GM12874 (cell line): ENCODE results near the gene TUBB2B.

ENCODE experiments used
- TF ChIP-seq, protein P1 (sequence below): IDR thresholded peaks from 2 replicates; pipeline ENCODE4 v1.5.1; 2011; ENCODE audit warnings: low read depth, mild to moderate bottlenecking, control low read depth, low read length, moderate library complexity; ENCODE audit not compliant: insufficient read depth

TUBB2B gene

DNA sequence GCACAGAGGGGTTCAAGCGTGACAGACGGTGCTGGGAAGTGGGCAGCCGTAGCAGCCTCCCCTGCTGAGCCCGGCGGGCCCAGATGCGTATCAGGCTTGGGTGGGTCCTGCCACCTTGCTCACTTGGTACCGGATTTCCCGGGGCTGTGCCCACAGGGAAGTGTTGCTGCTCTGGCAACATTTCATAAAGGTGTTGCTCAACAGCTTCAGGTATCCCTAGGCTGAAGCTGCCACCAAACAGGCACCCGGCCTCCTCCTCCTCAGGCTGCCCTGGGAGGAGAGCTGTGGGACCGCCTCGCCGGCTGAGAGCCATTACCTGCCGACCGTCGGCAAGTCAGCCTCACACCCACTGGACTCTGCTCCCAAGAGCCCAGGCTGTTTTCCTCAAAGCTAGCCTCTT, 42.8 kb upstream of the TUBB2B start:
- TF ChIP-seq, protein P1, sequence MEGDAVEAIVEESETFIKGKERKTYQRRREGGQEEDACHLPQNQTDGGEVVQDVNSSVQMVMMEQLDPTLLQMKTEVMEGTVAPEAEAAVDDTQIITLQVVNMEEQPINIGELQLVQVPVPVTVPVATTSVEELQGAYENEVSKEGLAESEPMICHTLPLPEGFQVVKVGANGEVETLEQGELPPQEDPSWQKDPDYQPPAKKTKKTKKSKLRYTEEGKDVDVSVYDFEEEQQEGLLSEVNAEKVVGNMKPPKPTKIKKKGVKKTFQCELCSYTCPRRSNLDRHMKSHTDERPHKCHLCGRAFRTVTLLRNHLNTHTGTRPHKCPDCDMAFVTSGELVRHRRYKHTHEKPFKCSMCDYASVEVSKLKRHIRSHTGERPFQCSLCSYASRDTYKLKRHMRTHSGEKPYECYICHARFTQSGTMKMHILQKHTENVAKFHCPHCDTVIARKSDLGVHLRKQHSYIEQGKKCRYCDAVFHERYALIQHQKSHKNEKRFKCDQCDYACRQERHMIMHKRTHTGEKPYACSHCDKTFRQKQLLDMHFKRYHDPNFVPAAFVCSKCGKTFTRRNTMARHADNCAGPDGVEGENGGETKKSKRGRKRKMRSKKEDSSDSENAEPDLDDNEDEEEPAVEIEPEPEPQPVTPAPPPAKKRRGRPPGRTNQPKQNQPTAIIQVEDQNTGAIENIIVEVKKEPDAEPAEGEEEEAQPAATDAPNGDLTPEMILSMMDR = no peak

DNA sequence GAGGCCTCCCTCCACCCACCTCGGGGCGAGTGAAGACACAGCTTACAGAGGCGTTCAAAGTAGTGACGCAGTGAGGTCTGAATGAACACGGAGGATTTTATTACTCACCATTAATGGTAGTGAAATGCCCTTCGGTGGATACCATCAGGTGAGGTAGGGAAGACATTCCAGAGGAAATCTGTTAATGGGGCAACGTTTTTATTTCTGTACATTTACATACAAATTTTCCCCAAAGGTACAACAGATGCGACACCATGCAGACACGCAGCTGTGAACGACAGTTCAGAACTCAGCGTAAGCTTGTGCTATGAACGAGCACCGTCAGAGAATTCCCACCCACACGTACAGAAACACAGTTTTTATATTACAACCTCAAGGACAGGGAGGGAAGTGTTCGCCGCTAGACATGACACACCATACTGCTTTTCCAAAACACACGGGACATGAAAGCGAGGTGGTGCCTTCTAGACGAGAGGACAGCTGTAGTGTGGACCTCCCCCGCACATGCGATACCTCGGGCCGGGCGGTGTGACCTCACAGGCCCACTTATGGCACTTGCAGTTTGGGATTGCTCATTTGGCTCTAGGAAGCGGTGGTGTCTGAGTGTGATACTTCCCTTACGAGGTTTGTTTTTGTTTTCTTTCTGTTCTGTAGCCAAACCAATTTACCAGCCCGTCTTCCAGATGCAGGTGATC, 42.0 kb upstream of the TUBB2B start:
- TF ChIP-seq, protein P1 = no peak

DNA sequence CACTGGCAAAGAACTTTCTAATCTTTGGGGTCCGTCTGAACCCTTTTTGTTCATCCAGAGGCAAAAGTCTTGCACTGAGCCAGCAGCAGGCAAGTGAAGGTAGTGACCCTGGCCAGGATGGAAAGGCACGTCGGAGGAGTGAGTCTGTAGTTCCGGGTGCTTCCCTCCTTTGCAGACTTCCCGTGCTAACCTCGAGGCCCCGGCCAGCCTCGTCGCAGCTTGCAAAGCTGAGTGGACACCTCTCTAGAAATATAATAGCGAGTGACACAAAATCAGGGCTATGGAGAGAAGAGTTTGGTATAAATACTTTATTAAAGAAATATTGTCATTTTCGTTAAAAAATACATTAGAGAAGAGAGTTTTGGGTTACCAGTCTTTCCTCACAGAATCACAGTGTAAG, 41.2 kb upstream of the TUBB2B start:
- TF ChIP-seq, protein P1 = no peak

DNA sequence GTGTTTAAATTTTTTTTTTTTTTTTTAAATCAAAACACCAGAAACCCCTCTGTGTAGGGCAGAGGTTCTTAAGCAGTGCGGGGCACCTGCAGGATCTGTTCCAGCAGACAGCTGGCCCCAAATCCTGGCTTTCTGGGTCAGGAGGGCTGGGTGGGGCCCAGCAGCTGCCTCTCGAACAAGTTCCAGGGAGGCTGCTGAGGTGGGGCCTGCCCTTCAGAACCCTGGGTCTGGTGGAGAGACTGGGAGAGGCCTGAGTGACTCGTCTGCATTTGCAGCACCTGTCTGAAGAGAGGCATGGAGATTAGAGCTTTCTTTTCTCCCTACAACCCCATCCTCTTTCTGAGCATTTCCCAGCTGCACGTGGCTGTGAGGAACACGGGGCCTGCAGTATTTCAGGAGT, 39.7 kb upstream of the TUBB2B start:
- TF ChIP-seq, protein P1 = no peak

DNA sequence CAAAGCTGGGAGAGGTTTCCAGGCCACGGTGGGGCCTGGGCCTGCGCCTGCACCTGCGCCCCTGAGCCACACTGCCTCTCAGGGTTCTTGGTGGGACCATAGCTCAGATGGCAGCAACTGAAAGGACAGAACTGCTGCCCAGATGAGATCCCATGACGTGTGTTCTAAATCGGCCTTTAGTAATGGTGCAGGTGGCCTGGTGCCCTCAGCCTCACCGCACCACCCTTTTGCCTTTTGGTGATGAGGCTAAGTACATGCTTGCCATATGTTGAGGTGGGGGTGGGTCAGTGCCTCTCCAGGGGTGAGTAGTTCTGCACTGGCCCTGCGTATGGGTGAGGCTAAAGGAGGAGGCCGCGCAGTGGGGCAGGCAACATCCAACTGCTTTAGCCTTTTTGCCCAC, 38.7 kb upstream of the TUBB2B start:
- TF ChIP-seq, protein P1 = no peak

DNA sequence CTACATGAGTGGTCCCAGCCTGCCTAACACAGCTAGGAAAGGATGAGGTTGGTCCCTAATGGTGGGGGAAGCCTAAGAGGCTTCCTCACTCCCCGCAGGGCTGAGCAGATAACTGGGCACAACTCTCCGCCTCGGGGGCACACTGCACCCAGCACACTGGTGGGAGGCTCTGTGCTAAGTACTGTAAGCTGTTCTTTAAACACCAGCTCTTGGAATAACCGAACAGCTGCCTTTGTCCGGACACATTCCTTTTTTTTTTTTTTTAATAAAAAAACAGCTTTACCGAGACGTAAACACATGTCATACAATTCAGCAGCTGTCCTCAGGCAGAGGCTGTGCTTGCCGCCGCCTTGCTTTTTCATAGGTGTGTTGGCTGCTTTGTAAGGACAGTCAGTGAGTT, 38.2 kb upstream of the TUBB2B start:
- TF ChIP-seq, protein P1 = no peak

DNA sequence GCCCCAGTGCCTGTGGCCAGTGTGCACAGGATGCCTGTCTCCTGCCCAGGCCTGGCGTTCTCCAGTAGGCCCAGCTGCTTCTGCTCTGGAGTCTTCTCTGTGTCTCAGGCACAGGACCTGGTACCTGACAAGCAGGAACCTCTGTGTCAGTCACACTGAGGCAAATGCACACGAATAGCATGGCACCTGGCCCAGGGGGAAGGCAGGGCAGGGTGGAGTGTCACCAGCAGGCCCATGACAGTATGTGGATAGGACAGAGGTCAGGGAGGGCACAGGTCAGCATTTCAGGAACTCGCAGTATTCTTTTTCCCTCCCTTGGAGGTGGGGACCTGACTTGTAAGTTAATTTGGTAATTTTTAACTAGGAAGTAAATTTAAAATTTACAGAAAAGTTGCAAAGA, 36.9 kb upstream of the TUBB2B start:
- TF ChIP-seq, protein P1 = no peak
